NCI-H69 (cell line): Measurements from ENCODE around the gene PTGER2.
A peak's percentile ranks its signal among the peaks of the same experiment; 100 is the strongest.

Source experiments
- DNase-seq: peaks from one replicate; lab custom pipeline; 2025; lab: John Stamatoyannopoulos, UW

The PTGER2 gene, protein sequence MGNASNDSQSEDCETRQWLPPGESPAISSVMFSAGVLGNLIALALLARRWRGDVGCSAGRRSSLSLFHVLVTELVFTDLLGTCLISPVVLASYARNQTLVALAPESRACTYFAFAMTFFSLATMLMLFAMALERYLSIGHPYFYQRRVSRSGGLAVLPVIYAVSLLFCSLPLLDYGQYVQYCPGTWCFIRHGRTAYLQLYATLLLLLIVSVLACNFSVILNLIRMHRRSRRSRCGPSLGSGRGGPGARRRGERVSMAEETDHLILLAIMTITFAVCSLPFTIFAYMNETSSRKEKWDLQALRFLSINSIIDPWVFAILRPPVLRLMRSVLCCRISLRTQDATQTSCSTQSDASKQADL

DNA sequence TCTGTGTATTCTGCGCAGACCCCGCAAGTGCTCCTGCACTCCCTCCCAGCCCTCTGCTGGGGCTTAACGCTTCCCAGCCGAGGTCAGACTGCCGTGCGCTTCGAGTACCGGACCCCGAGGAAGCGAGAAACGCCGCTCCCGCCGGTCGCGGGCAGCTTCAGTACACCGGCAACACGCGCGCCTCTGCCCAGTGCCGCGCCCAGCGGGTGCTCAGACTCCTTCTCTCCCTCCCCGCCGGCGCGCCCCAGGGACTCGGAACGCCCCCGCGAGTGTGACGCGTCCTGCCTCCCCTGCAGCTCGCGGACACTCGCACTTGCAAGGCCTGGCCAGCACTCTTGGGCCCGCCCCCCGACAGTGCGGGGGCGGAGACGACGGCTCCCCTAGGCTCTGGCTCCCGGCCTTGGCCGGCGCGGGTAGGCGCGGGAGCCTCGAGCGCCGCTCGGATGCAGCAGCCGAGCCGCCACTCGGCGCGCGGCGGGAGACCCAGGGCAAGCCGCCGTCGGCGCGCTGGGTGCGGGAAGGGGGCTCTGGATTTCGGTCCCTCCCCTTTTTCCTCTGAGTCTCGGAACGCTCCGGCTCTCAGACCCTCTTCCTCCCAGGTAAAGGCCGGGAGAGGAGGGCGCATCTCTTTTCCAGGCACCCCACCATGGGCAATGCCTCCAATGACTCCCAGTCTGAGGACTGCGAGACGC lies at the start of gene PTGER2:
TSS of gene PTGER2 (plus strand) at position 410 of the 692 bp plus-strand sequence. CDS start at position 647, 237 bp downstream.
- peak; percentile 87 for DNase-seq

- DNase-seq, result no peak
Measured at GRCh38 chr14:52265253-52265652, 48.9 kb upstream of the PTGER2 start.

- DNase-seq, result peak; percentile 6
Measured at GRCh38 chr14:52266179-52266578, 47.9 kb upstream of the PTGER2 start.

- DNase-seq, result no peak
Measured at GRCh38 chr14:52266782-52267181, 47.3 kb upstream of the PTGER2 start.

- peak; percentile 54 for DNase-seq
Measured at GRCh38 chr14:52267501-52268278, 46.4 kb upstream of the PTGER2 start, which contains the start of gene PTGDR. Gene PTGDR, plus strand, starts transcription at chr14:52267698. Its CDS starts 117 bp downstream, at chr14:52267815.

DNA sequence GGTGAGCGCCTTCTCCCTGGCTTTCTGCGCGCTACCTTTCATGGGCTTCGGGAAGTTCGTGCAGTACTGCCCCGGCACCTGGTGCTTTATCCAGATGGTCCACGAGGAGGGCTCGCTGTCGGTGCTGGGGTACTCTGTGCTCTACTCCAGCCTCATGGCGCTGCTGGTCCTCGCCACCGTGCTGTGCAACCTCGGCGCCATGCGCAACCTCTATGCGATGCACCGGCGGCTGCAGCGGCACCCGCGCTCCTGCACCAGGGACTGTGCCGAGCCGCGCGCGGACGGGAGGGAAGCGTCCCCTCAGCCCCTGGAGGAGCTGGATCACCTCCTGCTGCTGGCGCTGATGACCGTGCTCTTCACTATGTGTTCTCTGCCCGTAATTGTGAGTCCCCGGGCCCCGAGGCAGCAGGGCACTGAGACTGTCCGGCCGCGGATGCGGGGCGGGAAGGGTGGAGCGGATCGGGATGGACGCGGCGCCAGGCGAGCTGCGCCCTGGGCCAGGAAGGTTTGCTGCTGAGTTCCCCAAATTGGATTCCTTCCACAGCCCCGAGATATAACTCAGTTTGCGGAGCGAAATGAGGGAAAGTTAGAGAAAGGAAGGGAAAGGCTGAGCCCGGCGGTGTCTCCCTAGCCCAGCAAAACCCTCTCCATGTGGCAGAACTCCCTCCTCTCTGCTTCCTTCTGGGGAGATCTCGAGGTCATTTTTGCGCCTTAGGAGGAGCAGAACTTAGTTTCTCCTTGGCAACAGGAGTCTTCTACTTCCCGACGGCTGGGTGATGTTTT lies 45.6 kb upstream of the PTGER2 start:
- peak; percentile 42 for DNase-seq

DNA sequence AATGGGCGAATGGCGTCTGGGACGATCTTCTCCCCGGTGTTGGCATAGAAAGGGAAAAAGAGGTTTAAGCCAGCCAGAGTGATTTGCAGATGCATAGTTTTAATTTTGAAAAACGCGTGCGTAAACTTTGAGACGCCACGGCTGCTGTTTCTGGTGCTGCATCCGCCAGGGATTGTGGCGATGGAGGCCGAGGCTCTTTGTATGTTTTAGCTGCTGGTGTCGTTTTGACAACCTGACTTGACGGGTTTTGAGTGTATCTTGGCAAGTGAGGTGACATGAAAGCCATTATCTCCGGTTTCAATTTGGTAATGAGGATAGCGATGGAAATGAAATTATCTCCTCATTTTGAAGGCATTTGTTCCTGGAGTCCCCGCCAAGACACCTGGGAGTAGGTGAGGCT lies 45.0 kb upstream of the PTGER2 start:
- no peak for DNase-seq

DNA sequence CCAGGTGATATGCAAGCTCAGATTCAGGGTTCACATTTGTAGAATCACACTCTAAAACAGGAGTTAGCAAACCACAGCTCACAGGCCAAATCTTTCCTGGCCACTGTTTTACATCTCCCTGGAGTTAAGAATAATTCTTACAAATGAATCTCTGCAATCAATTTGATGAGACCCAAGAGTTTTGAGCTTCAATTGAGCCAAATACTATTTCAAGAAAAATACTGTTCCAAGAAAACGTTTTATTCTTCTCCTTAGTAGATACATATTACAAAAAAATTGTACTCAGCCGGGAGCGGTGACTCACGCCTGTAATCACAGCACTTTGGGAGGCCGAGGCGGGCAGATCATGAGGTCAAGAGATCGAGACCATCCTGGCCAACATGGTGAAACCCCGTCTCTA lies 44.1 kb upstream of the PTGER2 start:
- no peak for DNase-seq

GRCh38 chr14:52271538-52271937 lies 42.6 kb upstream of the PTGER2 start:
- DNase-seq, result no peak

GRCh38 chr14:52272375-52272774 lies 41.7 kb upstream of the PTGER2 start:
- peak; percentile 45 for DNase-seq

GRCh38 chr14:52275372-52275771 lies 38.7 kb upstream of the PTGER2 start:
- no peak for DNase-seq

DNA sequence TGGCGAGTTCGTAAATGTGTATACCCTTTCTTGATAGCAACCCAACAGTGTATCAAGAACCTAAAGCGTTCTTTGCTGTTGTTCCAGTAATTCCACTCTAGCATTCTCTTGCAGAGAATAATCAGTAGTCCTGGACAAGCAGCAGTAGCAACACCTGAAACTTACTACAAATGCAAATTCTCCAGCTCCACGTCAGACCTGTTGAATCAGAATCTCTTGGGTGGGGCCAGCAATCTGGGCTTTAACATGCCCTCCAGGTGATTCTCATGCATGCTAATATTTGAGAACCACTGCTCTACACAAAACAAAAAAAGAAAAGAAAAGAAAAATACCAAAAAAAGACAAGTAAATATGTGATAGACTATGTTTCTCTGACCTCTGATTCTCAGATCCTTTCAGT lies 36.6 kb upstream of the PTGER2 start:
- no peak for DNase-seq

GRCh38 chr14:52279408-52279807 lies 34.7 kb upstream of the PTGER2 start:
- peak; percentile 46 for DNase-seq

DNA sequence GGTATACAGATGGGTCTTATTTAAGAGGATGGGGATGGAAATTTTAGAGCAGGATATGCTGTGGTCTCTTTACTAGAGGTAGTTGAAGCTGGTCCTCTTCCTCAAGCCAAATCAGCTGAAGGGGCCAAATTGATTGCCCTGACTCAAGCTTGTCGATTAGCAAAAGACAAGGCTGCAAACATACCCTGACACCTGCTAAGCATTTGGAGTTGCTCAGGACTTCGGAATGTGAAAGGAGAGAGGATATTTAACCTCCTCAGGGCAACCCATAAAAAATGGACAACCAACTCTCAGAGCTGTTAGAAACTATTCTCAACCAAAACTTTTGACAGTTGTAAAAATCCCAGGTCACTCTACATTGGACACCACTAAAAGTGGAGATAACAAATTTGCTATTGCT lies 31.0 kb upstream of the PTGER2 start:
- no peak for DNase-seq

- no peak for DNase-seq
Measured at GRCh38 chr14:52286661-52287649, 27.2 kb upstream of the PTGER2 start.

DNA sequence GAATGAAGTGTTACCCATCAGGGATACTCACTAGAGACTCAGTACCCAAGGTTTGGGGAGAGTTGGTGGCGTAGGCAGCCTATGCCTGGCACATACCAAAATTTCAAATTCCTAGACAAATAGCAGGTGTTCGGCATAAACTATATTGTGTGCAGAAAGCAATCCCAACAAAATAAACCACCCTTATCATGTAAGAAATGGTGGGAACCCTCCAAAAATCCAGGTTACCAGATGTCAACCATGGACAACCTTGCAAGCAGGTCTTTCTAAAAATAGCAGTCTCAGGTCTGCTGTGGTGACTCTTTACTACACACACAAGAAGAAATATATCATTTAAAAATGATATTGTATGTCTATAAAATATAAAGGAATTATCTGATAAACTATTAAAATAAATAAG lies 17.7 kb upstream of the PTGER2 start:
- DNase-seq, result no peak

- DNase-seq, result no peak
Measured at GRCh38 chr14:52298795-52299194, 15.3 kb upstream of the PTGER2 start.

- DNase-seq, result peak; percentile 62
Measured at GRCh38 chr14:52299692-52300278, 14.3 kb upstream of the PTGER2 start.

DNA sequence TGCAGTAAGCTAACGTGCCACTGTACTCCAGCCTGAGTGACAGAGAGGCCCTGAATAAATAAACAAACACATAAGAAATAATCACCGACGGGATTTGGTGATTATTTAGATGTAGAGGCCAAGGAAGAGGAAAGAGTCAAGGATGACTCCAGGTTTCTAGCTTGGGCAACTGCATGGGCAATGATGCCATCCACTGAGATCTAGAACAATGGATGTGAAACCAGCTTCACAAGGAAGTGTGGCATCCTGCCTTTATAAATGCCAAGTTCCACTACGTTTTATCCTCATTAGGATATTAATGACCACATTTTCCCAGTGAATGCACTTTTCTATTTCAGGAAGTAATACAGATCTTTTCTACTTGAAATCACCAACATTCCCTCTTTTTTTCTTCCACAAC lies 10.9 kb upstream of the PTGER2 start:
- DNase-seq, result no peak

- DNase-seq, result no peak
Measured at GRCh38 chr14:52304248-52304904, 9.7 kb upstream of the PTGER2 start.
